Large intestine (tissue), 3 donors: ENCODE measurements around the gene EPRS1. TPM values are rescaled to one million over a fixed set of nuclear protein-coding genes. Genes with fewer than 3 reads are reported as not detected.

Source experiments
- DNase-seq, 2 donors: peaks; one replicate each; pipeline versions ENCODE4 v3.0.0 to v3.0.0-alpha.2; 2013
- H3K27ac ChIP-seq: one replicate; pipeline ENCODE4 v1.5.1; 2013; ENCODE audit warnings: low read length
- H3K27me3 ChIP-seq: 2 replicates; pipeline ENCODE4 v1.6.1; 2013; ENCODE audit warnings: low read length; ENCODE audit not compliant: control insufficient read depth, insufficient read depth
- H3K36me3 ChIP-seq: 2 replicates; pipeline ENCODE4 v1.6.1; 2013; ENCODE audit warnings: low read length; ENCODE audit not compliant: control insufficient read depth, insufficient read depth
- H3K4me1 ChIP-seq: one replicate; pipeline ENCODE4 v1.6.1; 2013; ENCODE audit warnings: low read length; ENCODE audit not compliant: control insufficient read depth, insufficient read depth
- H3K4me3 ChIP-seq: one replicate; pipeline ENCODE4 v1.5.1; 2013; ENCODE audit warnings: low read length
- H3K9me3 ChIP-seq: one replicate; pipeline ENCODE4 v1.6.1; 2013; ENCODE audit warnings: mild to moderate bottlenecking, low read depth, low read length, moderate library complexity; ENCODE audit not compliant: control insufficient read depth
- WGBS: methylation state at CpG from one replicate; pipeline ENCODE4 v1.1.5; 2013; ENCODE audit warnings: low lambda C conversion rate; ENCODE audit not compliant: insufficient coverage; 5-methylcytosine and 5-hydroxymethylcytosine counted together
- polyA plus RNA-seq: library from polyadenylated mRNA; unstranded; fragments of 120-200 nt; gene quantifications from one replicate; pipeline ENCODE4 v1.2.1, GENCODE V29; 2013

The EPRS1 gene
- polyA plus RNA-seq, 1 donor = 74.0 TPM

DNA sequence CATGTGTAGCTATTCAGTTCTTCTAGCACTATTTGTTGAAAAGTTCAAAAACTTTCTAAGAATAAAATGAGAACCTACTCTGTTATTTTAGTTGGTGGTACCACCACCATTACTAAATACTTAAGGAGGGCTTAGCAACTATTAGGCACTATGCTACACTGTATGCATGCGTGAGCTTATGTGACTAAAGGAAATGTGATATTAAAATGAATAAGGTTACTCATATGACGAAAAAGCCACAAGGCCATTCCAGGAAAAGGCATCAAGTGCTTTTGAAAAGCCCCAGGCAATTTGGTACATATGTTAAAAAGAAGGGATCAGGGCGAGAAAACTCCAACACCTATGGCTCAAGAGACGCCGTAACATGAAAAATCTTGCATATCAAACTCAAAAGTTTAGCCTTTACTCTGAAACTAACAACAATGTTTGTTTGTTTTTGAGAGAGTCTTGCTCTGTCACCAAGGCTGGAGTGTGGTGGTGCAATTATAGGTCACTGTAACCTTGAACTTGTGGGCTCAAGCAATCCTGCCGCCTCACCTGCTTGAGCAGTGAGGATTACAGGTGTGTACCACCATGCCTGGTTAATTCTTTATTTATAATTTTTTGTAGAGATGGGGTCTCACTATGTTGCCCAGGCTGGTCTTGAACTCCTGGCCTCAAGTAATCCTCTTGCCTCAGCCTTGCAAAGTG lies 42.5 kb downstream of the EPRS1 start:
- no peaks in the 10 kb centered on the region for H3K27me3 ChIP-seq
- no peaks in the 10 kb centered on the region for H3K9me3 ChIP-seq
- no peak overlapping the region for H3K27ac ChIP-seq
- H3K4me3 ChIP-seq = no peak overlapping the region
- 100% methylated on average over 3 of the region's 6 CpGs for WGBS
- peaks cover 47% of the 10 kb centered on the region for H3K36me3 ChIP-seq
- H3K4me1 ChIP-seq = no peaks in the 10 kb centered on the region
- DNase-seq = no peak

DNA sequence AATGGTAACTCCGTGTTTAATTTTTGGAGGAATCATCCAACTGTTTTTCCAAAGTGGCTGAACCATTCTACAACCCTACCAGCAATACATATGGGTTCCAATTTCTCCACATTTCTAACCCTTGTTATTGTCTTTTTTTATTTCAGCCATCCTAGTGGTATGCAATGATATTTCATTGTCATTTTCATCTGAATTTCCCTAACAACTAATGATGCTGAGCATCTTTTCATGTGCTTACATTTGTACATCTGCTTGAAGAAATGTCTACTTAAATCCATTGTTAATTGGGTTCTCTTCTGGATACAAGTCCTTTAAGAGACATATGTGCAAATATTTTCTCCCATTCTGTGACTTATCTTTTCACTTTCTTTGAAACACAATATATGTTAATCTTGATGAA lies 43.3 kb downstream of the EPRS1 start:
- H3K4me3 ChIP-seq = no peak overlapping the region
- H3K36me3 ChIP-seq = peaks cover 46% of the 10 kb centered on the region
- no peak overlapping the region for H3K27ac ChIP-seq
- DNase-seq = no peak
- WGBS = 89% methylated on average over 1 of the region's 1 CpG
- H3K9me3 ChIP-seq = no peaks in the 10 kb centered on the region
- no peaks in the 10 kb centered on the region for H3K4me1 ChIP-seq
- H3K27me3 ChIP-seq = no peaks in the 10 kb centered on the region

GRCh38 chr1:220001095-220001501 lies 45.2 kb downstream of the EPRS1 start:
- no peak for DNase-seq
- Histone ChIP-seq H3K27me3 (no peaks in the 10 kb centered on the region), H3K27ac (no peak overlapping the region), H3K9me3 (no peaks in the 10 kb centered on the region), H3K4me1 (no peaks in the 10 kb centered on the region), H3K36me3 (peaks cover 48% of the 10 kb centered on the region), H3K4me3 (no peak overlapping the region)
- WGBS = 93% methylated on average over 2 of the region's 4 CpGs

DNA sequence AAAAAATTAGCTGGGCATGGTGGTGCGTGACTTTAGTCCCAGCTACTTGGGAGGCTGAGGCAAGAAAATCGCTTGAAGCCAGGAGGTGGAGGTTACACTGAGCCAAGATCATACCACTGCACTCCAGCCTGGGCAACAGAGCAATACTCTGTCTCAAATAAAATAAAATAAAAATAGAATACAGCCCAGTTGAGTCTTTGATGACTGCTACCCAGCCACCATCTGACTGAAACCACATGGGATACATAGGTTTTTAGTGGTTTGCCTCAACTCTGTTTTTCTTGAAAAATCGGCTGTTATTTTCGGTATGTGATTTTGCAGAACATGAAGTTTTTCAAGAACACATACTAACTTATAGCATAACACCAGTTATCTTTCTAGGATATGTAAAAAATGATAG lies 46.5 kb downstream of the EPRS1 start:
- H3K4me3 ChIP-seq = no peak overlapping the region
- no peak for DNase-seq
- no peaks in the 10 kb centered on the region for H3K9me3 ChIP-seq
- peaks cover 53% of the 10 kb centered on the region for H3K36me3 ChIP-seq
- no CpG with 5 or more reads among the region's 4 CpGs for WGBS
- H3K4me1 ChIP-seq = no peaks in the 10 kb centered on the region
- no peak overlapping the region for H3K27ac ChIP-seq
- no peaks in the 10 kb centered on the region for H3K27me3 ChIP-seq

Other genes with a start within 250 kb of the EPRS1 start
- 24.3 TPM for gene SLC30A10, start 117.9 kb downstream of the EPRS1 start, polyA plus RNA-seq
- 41.3 TPM for gene BPNT1, start 43.3 kb upstream of the EPRS1 start, polyA plus RNA-seq
- gene IARS2, start 47.6 kb upstream of the EPRS1 start, polyA plus RNA-seq = 75.9 TPM
- 27.7 TPM for gene RAB3GAP2, start 225.9 kb upstream of the EPRS1 start, polyA plus RNA-seq